ENCODE measurements around the gene DNAJC15.

Gene DNAJC15

DNA sequence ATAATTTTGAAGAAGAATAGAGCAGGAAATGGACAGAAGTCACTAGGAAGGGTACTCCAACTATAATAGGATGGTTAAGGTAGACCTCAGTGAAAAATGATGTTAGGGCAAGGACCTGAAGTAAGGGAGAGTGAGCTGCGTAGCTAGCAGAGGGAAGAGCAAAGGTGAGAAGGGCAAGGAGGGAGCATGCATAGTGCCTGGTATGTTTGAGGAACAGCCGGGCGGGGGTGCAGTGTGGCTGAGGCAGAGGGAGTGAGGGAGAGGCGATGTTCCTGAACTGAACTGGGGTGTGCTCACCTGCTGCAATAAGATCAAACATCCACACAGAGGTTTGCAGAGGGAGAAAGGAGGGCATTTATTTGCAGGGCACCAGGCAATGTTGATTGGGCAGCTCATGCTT, 110.4 kb downstream of the DNAJC15 start:
- DNase-seq (ENCODE audit: insufficient read length), result no peak
- no peak for FAIRE-seq
- TF ChIP-seq POLR2A (IDR thresholded peaks at IDR 0.05; ENCODE audit: low read depth, low read length), result no peak
- no peak for TF ChIP-seq POLR2AphosphoS5 (IDR thresholded peaks at IDR 0.05; ENCODE audit: low read depth, low read length)
- TF ChIP-seq TAF1 (IDR thresholded peaks at IDR 0.05; ENCODE audit: borderline replicate concordance, low read depth, low read length), result no peak

- DNase-seq (ENCODE audit: insufficient read length) (no peak), FAIRE-seq (no peak)
- no peak for TF ChIP-seq TAF1 (IDR thresholded peaks at IDR 0.05; ENCODE audit: borderline replicate concordance, low read depth, low read length)
- TF ChIP-seq POLR2A (IDR thresholded peaks at IDR 0.05; ENCODE audit: low read depth, low read length), result no peak
These were observed 111.5 kb downstream of the DNAJC15 start for GRCh38 chr13:43134868-43135267.

- TF ChIP-seq TAF1 (IDR thresholded peaks at IDR 0.05; ENCODE audit: borderline replicate concordance, low read depth, low read length) (no peak), POLR2AphosphoS5 (IDR thresholded peaks at IDR 0.05; ENCODE audit: low read depth, low read length) (no peak), POLR2A (IDR thresholded peaks at IDR 0.05; ENCODE audit: low read depth, low read length) (no peak)
- no peak for FAIRE-seq
- no peak for DNase-seq (ENCODE audit: insufficient read length)
These were observed 112.1 kb downstream of the DNAJC15 start for GRCh38 chr13:43135516-43135915.

GRCh38 chr13:43136920-43137575, 113.7 kb downstream of the DNAJC15 start:
- FAIRE-seq, result no peak
- DNase-seq (ENCODE audit: insufficient read length), result no peak

DNA sequence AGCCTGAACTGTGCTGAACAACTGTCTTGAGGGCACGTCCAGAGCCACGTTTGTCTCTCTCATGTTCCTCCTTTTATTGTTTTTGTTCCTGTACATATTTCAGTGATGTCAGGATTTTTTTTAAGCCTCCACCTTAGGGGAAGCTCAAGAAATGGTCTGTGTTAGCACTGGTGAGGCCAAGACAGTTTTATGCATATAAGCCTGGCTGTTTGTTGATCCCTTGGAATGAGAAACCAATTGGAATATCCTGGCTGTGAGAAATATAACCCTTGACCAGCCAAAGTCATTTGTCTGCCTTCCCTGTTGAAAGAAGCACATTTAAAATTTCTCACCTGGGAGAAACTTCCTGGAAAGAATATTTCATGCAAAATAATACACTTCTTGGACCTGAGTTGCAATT, 115.8 kb downstream of the DNAJC15 start:
- FAIRE-seq, result no peak
- no peak for TF ChIP-seq POLR2AphosphoS5 (IDR thresholded peaks at IDR 0.05; ENCODE audit: low read depth, low read length)
- TF ChIP-seq TAF1 (IDR thresholded peaks at IDR 0.05; ENCODE audit: borderline replicate concordance, low read depth, low read length), result no peak
- no peak for TF ChIP-seq POLR2A (IDR thresholded peaks at IDR 0.05; ENCODE audit: low read depth, low read length)
- no peak for DNase-seq (ENCODE audit: insufficient read length)

More at GRCh38 chr13:43136920-43137575, 113.7 kb downstream of the DNAJC15 start:
- TF ChIP-seq TAF1 (IDR thresholded peaks at IDR 0.05; ENCODE audit: borderline replicate concordance, low read depth, low read length) (no peak), POLR2AphosphoS5 (IDR thresholded peaks at IDR 0.05; ENCODE audit: low read depth, low read length) (no peak), POLR2A (IDR thresholded peaks at IDR 0.05; ENCODE audit: low read depth, low read length) (no peak)

- TF ChIP-seq POLR2AphosphoS5 (IDR thresholded peaks at IDR 0.05; ENCODE audit: low read depth, low read length), result no peak
- TF ChIP-seq POLR2A (IDR thresholded peaks at IDR 0.05; ENCODE audit: low read depth, low read length), result no peak
- TF ChIP-seq TAF1 (IDR thresholded peaks at IDR 0.05; ENCODE audit: borderline replicate concordance, low read depth, low read length), result no peak
- FAIRE-seq (no peak), DNase-seq (ENCODE audit: insufficient read length) (no peak)
These were observed 116.5 kb downstream of the DNAJC15 start for GRCh38 chr13:43139921-43140320.

DNA sequence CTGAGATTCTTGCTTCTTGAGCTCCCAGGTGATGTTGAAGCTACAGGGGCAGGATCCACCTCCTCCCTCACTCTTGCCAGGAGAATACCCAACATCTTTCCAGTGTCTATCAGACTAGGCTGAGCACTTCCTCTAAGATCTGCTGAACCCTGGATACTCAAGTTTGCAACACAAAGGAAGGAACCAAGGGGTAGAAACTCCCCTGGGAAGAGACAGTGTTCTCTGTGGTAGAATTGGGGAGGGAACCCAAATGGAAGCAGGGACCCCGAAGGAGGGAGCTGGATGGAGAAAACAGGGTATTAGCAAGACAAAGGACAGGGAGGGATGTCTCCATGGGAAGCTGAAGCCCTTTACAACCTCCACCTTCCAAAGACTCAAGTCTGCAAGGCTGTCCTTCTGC, 117.6 kb downstream of the DNAJC15 start:
- TF ChIP-seq POLR2A (IDR thresholded peaks at IDR 0.05; ENCODE audit: low read depth, low read length) (no peak), TAF1 (IDR thresholded peaks at IDR 0.05; ENCODE audit: borderline replicate concordance, low read depth, low read length) (no peak), POLR2AphosphoS5 (IDR thresholded peaks at IDR 0.05; ENCODE audit: low read depth, low read length) (no peak)
- no peak for DNase-seq (ENCODE audit: insufficient read length)
- FAIRE-seq, result no peak

- FAIRE-seq (no peak), DNase-seq (ENCODE audit: insufficient read length) (no peak)
- TF ChIP-seq POLR2AphosphoS5 (IDR thresholded peaks at IDR 0.05; ENCODE audit: low read depth, low read length) (no peak), POLR2A (IDR thresholded peaks at IDR 0.05; ENCODE audit: low read depth, low read length) (no peak), TAF1 (IDR thresholded peaks at IDR 0.05; ENCODE audit: borderline replicate concordance, low read depth, low read length) (no peak)
These were observed 118.3 kb downstream of the DNAJC15 start for GRCh38 chr13:43141685-43142084.

DNA sequence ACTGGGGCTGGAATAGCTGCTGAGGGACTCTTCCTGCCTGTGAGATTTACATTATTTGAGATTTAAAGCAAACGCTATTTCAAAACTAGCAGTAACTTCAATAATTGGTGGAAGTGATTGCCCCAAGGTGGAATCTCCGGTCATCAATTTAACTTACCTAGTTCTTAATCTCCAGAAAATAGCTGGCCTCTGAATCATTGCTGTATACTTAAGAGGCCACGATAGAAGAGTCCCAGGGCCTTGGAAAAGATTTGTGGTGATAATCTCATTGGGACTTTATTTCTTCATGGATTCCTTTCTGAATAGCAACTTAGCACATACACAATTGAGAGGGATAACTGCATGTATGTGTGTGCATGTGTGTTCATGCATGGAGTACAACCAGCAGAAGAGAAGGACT, 120.2 kb downstream of the DNAJC15 start:
- TF ChIP-seq POLR2AphosphoS5 (IDR thresholded peaks at IDR 0.05; ENCODE audit: low read depth, low read length) (no peak), TAF1 (IDR thresholded peaks at IDR 0.05; ENCODE audit: borderline replicate concordance, low read depth, low read length) (no peak), POLR2A (IDR thresholded peaks at IDR 0.05; ENCODE audit: low read depth, low read length) (no peak)
- DNase-seq (ENCODE audit: insufficient read length) (no peak), FAIRE-seq (no peak)

GRCh38 chr13:43145534-43146196, 122.3 kb downstream of the DNAJC15 start:
- FAIRE-seq (no peak), DNase-seq (ENCODE audit: insufficient read length) (no peak)
- no peak for TF ChIP-seq POLR2A (IDR thresholded peaks at IDR 0.05; ENCODE audit: low read depth, low read length)
- no peak for TF ChIP-seq POLR2AphosphoS5 (IDR thresholded peaks at IDR 0.05; ENCODE audit: low read depth, low read length)
- no peak for TF ChIP-seq TAF1 (IDR thresholded peaks at IDR 0.05; ENCODE audit: borderline replicate concordance, low read depth, low read length)

DNA sequence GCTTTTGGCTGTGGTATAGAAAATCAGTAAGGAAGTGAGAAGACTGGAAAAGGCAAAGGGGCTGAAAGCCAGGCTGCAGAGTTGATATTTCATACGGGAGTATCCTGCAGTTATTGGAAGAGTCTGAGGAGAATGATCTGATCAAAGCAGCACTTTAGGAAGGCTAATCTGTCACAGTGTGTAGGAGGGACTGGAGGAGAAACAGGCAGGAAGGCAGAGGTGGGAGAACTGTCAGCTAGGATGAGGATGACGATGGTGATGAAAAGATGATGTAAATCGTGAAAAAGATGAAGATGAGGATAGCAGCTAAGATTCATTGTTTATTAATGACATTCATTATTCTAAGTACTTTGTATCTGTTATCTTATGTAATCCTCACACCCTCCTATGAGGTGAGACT, 123.0 kb downstream of the DNAJC15 start:
- no peak for FAIRE-seq
- DNase-seq (ENCODE audit: insufficient read length), result no peak
- TF ChIP-seq POLR2A (IDR thresholded peaks at IDR 0.05; ENCODE audit: low read depth, low read length) (no peak), TAF1 (IDR thresholded peaks at IDR 0.05; ENCODE audit: borderline replicate concordance, low read depth, low read length) (no peak), POLR2AphosphoS5 (IDR thresholded peaks at IDR 0.05; ENCODE audit: low read depth, low read length) (no peak)
